HG03097 (cell line): Measurements from ENCODE around the gene TGM3.

ENCODE experiments used
- ATAC-seq: cut with Tn5 transposase; IDR thresholded peaks from one replicate; pipeline ENCODE4 v1.9.1; 2021; ENCODE audit not compliant: unreplicated experiment, low FRiP score

TGM3 gene

DNA sequence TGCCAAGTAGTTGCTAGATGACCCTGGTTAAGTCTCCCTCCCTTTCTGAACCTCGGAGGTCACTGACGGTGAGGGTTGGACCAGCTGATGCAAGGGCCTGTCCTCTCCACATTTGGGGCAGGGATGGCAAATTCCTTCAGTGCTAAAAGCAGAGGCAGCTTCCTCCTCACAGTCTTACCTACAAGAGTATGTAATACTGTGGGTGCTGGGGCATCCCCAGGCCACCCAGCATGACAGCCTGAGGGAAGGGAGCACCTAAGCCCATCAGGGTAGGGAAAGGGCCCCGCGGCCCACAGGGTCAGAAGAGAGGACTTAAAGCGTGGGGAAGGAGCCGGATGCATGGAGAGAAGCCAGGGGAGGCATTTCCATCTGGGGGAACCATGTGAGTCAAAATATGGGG is 38.0 kb downstream of the TGM3 start:
- no peak for ATAC-seq

DNA sequence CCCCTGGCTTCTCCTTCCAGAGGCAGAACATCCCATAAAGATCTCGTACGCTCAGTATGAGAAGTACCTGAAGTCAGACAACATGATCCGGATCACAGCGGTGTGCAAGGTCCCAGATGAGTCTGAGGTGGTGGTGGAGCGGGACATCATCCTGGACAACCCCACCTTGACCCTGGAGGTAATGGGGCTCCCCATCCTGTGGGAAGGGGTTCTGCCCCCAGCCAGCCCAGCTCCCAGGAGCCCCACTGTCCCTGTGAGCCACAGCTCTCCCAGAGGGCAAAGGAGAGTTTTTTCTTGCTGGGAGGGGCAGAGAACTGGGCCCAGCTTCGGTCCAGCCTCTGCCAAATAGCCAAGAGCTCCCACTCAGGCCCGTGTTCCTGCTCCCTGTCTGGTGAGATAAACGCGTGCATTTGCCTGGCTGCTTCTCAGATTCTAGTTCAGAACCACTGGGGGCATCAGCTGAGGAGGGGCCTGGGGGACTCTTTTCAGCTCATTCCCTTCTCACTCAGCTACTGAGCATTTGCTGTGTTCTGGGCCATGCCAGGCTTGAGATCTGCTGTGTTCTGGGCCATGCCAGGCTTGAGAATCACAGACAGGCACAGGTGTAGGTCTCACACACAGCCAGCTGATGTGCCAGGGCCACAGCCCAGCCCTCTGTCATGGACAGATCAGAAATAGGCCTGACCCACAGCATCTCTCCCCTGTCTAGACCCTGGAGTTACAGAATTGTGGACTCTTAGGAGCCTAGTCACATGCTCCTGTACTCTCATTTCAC is 39.5 kb downstream of the TGM3 start:
- ATAC-seq = no peak

DNA sequence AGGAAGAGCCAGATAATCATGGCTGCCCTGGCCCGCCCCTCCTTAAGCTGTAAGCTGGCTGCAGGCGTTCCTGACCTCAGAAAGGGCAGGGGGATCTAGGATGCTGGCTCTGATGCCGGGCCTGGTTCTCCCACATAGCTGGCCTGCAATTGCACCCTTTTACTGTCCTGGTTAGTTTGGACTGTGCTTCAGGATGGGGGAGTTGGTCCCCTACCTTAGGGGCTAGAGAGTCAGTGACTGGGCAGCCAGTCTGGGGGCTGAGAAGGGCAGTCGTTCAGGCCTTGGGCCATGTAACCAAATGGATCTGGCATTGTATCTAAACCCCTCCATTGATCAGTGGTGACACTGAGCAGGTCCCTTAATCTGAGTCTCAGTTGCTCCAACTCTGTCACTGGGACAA is 40.7 kb downstream of the TGM3 start:
- ATAC-seq = no peak

DNA sequence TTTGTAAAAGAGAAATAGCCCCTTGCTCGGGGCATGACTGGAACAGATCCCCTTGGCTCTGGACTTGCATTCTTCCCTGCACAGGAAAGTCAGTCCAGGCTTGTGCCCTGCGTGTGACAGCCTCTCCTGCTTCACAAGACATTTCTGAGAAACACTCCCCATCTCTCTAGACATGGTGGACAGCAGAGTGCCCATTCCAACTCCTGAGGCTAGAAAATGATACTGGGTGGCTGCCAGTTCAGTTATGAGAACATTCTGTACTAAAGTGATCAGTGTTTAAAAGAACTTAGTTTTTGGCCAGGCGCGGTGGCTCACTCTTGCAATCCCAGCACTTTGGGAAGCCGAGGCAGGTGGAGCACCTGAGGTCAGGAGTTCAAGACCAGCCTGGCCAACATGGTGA is 41.3 kb downstream of the TGM3 start:
- ATAC-seq = no peak

DNA sequence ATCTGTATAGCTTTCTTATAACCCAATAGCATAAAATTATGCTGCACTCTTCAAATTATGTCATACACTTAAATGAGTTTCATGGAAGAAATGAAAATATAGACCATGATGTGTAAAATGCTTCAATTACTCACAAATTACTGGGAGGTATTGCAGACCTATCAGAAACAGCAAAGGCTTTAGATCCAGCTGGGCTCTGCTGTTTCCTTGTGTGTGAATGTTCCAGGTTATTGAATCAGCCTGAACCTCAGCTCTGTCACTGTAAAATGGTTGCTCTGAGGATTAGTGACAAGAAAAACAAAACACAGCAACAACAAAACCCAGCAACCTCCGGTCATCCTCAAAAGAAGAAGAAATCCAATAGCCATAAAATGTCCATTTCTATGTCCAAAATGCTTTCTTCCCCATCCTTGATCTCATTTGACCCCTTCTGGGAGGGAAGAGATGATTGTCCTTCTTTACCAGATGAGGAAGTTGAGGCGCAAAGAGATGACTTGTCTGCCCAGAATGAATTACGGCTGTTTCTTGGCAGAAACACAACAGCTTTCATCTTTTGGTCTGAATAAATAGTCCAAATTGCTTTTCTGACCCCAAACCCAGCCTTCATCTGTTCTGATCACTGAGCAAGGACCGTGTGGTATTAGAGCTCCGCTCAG is 42.7 kb downstream of the TGM3 start:
- no peak for ATAC-seq

DNA sequence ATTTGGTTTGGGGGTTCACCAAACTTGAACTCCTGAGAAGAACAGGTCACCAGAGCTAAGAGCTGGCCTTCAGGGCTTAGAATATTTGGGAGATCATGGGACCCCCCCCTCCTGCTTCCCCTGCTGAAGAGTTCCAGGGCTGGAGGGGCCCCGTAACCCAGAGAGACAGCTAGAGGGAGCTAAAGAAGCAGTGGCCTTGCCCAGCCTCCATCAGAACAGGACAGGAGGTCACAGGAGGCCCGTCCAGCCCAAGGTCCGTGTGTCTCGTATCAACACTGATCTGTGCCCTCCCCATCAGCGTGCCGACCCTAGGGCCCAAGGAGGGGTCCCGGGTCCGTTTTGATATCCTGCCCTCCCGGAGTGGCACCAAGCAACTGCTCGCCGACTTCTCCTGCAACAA is 44.3 kb downstream of the TGM3 start:
- no peak for ATAC-seq

DNA sequence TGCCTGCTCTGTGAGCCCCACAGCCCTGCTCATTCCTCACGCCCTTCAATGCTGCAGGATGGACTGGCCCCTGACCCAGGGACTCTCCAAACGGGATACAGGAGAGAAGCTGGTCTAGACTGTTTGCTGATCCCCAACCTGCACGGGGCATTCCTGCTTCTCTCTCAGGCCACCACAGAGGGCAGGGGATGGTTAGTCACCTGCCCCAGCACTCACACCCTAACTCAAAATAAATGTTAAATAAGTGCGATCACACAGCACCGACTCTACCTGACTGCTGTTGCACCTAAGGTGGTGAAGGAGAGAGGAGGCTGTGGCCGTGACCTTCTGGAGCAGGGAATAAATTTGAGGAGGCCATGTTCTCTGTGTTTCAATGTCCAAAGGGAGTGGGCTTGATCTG is 45.0 kb downstream of the TGM3 start:
- ATAC-seq = no peak

DNA sequence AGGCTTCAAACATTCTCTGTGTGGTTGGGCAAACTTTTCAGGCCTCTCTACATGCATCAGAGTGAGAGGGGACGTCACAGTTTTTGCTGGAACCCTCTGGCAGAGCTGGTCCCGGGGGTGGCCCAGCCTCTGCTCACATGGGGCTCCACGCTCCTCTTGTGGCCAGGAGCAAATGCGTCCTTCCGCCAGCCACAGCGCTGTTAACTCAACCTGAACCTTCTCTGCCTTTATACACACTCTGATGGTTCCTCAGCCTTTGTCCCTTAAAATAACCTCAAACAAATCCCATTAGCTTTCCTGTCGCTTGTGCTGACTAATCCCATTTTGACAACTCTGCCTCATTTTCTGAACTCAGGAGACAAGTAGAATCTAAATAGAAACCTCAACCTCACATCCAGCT is 45.5 kb downstream of the TGM3 start:
- ATAC-seq = no peak

DNA sequence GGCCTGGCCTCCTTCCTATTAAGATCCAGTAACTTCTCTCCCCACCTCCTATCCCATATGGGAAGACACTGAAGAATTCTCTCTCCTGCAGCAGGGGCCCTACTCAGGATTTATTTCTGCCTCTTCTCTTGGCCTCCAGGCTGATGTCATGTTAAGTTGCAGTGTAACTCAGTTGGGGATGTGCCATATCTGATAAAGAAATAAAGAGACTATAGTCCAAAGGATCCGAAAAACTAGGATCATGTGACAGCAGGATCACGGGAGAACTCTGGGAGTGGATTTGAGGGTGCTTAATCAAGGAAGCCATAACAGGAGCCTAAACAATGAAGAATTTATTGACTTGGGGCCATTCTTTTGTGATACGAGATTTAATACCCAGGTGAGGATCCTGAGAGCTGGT is 46.4 kb downstream of the TGM3 start:
- no peak for ATAC-seq

DNA sequence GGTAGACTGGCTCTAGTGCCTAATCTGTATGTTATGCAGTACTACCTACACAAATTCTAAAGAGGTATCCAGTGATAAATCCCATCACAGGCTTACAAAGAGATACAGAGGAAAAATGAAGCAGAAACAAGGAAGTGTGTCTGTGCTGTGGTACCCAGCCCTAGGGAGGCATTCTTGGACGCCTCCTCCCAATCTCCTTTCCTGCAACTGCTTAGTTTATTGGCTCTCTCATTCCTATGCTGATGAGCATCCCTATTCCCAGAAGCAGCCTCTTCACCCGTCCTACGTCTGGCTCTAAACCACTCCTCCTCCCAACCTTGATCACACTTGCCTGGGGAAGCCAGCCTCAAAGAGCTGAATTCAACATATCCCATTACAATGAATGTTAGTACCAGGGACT is 50.4 kb downstream of the TGM3 start:
- ATAC-seq = no peak

DNA sequence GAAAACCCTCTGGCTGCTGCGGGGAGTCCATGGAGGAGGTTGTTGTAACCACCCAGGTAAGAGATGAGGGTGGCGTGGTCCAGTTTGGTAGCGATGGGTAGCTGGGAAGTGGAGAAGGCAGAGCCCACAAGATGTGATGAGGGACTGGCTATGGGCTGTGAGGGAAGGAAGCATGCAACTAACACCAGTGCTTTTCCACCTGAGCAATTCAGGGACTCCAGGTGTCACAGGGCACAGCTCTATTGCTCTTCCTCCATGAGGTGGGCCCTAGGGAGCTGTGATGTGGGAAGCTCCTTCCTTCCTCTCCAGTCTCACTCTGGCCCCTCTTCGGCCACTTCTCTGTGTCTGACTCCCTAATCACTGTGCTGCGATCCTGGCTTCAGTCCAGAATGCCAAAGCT is 52.5 kb downstream of the TGM3 start:
- no peak for ATAC-seq

DNA sequence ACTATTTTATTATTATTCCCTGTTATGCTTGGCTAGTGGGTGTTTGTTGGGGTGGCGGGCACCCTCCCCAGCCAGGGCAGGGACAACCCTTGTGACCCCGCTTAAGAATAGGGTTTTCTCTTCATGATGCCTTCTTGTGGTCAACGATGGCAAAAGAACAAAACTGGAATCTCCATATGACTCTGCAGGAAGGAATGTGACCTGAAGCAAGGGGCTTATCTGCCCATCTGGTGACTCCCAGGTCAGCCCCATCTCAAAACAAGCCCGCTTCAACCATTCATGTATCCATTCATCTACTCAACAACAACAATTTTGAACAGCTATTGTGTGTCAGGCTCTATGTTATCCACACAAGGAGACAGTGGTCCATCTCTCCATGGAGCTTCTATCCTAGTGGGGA is 54.0 kb downstream of the TGM3 start:
- no peak for ATAC-seq

DNA sequence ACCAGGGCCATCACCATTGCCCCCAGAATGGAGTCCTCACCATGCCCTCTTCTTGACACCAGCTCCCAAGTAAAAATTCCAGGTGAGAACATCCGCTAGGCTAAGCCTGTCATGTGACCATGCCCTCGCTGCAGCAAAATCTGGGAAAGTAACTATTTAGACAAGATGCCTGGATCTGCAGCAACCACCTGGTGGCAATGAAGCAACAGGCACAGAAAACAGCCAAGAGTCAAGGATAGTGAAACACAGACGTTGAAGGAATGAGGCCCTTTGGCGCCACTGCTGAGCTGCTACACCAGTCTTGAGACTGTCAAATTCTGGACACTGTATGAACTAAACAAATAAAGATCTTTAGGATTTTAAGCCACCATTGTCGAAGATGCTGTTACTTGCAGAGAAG is 54.8 kb downstream of the TGM3 start:
- ATAC-seq = no peak

DNA sequence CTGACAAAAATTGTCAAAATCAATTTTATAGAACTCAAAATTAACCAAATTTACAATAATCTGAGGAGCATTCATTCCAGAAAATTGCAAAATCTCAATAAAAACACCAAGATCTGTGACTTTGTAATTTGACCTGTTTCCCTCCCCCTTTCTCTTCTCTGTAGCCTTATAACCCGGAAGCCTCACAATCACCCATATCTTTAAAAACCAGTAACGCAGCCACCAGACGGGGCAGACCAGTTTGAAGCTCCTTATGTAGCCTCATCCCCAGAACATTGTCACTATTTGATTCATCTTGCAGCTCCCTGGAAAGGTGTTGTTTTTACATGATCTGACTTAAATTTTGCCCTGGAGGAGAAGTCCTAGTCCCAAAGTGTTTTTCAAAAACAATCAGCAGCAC is 57.4 kb downstream of the TGM3 start:
- no peak for ATAC-seq

DNA sequence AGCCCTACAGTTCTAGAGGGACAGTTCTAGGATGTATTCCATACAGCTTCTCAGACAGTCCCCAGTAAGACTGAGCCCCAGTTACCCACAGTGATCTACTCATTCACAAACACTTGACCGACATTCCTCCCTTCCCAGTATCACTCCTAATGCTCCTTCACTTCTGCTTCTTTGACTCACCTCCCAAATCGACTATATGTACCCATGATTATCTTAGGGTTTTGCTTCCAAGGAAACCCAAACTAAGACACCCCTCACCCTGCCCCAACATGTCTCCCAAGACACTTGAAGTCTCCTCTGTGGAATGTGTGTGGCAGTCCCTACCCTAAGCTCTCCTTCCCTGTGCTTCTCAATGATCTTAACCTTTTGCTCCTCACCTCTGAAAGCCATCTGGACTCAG is 61.3 kb downstream of the TGM3 start:
- no peak for ATAC-seq

DNA sequence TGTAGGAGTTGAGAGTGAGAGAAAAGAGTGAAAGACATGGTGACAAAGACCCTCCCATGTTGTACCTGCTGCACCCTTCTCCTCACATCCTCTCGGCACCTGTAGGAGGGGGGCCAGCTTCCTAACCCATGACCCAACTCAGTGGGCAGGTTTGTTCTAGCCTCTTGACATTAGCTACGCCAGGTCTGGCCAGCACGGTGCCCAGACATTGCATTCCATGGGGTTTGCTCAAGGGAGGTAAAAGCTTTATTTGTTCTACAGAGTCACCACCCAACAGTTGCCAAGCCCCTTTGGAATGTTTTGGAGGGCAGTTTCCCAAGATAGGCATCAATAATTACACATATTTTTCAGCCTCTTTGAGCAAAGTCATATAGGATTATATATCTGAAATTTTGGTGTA is 62.2 kb downstream of the TGM3 start:
- no peak for ATAC-seq

DNA sequence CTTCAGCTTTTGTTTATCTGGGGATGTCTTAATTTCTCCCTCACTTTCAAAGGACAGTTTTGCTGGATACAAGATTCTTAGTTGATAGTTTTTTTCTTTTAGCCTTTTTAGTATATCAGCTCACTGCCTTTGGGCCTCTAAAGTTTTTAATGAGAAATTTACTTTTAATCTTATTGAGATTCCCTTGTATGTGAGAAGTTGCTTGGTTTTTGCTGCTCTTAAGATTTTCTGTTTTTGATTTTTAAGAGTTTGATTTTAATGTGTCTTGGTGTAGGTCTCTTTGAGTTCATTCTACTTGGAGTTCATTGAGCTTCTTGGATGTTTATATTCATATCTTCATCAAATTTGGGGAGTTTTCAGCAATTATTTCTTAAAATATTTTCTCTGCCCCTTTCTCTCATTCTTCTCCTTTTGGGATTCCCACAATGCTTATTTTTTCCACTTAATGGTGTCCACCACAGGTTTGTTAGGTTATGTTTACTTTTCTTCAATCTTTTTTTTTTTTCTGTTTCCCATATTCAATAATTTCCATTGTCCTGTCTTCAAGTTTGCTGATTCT is 65.3 kb downstream of the TGM3 start:
- ATAC-seq = no peak

DNA sequence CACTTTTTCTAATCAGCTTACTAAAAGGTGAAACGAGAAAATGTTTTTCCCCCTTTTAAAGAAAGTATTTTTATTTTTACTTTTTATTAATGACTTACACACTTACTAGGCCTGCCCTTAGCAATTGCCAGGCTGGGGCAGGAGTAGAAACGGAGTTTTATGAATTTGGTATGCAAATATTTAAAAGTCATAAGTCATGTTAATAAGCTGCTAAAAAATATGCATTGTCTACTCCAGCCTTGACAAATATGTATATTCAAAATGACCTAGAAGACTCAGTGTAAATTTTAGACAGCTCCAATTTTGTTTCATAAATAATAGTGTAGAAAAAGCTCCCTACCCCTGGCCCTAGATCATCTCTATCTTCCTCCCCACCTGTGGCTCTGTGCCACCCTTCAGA is 67.4 kb downstream of the TGM3 start:
- no peak for ATAC-seq

DNA sequence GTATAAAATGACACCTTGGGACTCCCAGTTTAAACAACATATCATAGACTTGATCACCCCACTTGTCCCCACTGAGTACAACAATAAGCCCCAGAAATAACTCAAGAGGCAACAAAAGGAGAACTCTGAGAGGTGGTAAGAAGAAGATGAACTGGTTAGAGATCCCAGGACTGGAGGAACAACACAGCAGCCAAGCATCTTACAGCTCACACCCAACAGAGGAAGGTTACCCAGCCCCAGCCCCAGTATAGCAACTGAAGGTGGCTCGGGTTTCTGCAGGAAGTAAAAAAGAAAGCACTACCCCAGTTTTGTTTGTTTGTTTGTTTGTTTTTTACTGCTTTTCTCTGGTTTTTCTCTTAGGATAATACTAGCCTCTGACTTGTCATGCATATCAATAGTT is 67.8 kb downstream of the TGM3 start:
- ATAC-seq = no peak

DNA sequence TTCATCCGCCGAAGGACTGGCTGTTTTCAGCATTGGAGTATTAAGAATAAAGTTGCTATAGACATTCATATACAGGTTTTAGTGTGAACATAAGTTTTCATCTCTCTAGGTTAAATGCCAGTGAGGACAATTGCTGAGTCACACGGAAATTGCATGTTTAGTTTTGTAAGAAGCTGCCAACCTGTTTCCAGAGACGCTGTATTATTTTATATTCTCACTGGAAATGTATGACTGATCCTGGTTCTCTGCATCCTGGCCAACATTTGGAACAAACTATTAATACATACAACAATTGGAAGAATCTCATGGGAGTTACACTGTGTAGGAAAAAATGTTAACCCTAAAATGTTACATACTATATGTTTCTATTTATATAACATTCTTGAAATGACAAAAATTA is 68.2 kb downstream of the TGM3 start:
- no peak for ATAC-seq

DNA sequence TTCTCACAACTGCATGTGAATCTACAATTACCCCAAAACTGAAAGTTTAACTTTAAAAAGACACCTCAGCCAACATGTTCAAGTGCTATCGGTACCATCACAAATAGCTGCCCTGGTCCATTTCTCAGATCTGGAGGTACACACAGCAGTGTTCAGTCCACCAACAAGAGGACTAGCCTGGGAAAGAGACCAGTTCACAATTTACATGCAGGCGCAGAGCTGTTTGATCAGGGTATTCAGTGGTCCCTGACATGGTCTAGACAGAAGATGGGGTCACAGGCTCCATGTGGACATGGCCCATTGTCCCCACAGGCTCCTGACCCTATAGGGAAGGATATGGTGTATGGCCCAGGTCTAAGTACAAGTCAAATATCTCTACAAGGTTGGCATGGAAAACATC is 69.3 kb downstream of the TGM3 start:
- ATAC-seq = no peak

DNA sequence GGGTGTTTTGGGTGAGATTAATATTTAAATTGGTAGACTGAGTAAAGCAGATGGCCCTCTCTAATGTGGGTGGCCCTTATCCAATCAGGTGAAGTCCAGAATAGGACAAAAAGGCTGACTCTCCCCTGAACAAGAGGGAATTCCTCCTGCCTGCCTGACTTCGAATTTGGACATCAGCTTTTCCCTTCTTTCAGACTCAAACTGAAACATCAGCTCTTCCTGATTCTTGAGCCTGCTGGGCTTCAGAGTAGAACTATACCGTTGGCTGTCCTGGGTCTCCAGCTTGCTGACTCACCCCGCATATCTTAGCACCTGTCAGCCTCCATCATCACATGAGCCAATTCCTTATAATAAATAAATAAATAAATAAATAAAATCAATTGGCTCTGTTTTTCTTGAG is 69.9 kb downstream of the TGM3 start:
- no peak for ATAC-seq
